G401 (cell line): ENCODE results near the gene KCNQ2. TPM values are rescaled to one million over a fixed set of nuclear protein-coding genes. Genes with fewer than 3 reads are reported as not detected.
"Not testable (repeated sequence)": the region's sequence is repeated elsewhere in the genome, so short reads cannot be mapped to it uniquely, and the experiment has no call there.

ENCODE experiments used
- DNase-seq: peaks from one replicate; pipeline ENCODE4 v3.0.0-alpha.2; 2015; ENCODE audit warnings: low spot score
- in situ Hi-C: cut with HindIII; loops from 2 replicates; pipeline ENCODE4 v1.10.0; 2016; ENCODE audit warnings: low sequenced_read_pairs, mixed read lengths
- total RNA-seq: library from RNA; depleted of rRNA; stranded (reverse); fragments of >200 nt; shearing (Covaris generic); gene quantifications from 2 replicates; pipeline ENCODE4 v1.2.3, GENCODE V29; 2014

KCNQ2 gene
- total RNA-seq, 1 experiment from 2014 or later, result 133 TPM

DNA sequence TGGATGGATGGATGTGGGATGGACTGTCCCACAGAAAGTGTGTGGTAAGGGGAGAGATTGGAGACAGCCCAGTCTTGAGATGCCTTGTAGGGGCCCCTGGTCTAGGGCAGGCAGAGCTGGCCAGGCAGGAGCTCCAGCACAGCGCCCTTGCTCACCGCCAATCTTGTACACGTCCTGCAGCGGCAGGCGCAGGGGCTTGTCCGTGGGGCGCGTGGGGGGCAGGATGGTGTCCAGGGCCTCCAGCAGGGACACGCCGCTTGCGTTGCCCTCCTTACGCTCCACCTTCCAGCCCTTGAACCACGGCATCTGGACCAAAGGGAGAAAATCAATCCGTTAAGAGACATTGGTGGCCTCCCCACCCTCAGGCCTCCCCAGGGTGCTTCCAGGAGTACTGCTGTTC is 20.5 kb upstream of the KCNQ2 start:
- in situ Hi-C loops, result no loop called here
- DNase-seq, result no peak

- in situ Hi-C loops, result no loop called here
- no peak for DNase-seq
Observed at GRCh38 chr20:63492518-63492917, 20.1 kb upstream of the KCNQ2 start.

GRCh38 chr20:63491635-63492230 is 19.3 kb upstream of the KCNQ2 start:
- in situ Hi-C loops, result no loop called here

GRCh38 chr20:63491078-63491477 is 18.6 kb upstream of the KCNQ2 start:
- in situ Hi-C loops, result no loop called here
- DNase-seq, result no peak

More at GRCh38 chr20:63491635-63492230, 19.3 kb upstream of the KCNQ2 start:
- DNase-seq, result no peak

DNA sequence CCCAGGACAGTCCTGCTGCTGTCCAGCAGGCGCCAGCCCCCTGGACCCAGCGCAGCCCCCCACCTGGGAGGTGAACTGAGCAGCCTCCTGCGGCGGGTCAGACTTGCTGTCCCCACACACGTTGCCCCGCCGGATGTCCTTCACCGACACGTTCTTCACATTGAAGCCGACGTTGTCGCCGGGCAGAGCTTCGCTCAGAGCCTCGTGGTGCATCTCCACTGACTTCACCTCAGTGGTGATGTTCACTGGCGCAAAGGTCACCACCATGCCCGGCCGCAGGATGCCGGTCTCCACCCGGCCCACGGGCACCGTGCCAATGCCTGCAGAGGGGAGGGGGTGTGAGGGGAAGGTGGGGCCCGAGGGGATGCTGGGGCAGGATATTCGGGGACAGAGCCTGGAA is 18.0 kb upstream of the KCNQ2 start:
- in situ Hi-C loops, result no loop called here

GRCh38 chr20:63488315-63489251 is 16.1 kb upstream of the KCNQ2 start:
- no peak for DNase-seq
- in situ Hi-C loops, result no loop called here

More for the DNA sequence above, 18.0 kb upstream of the KCNQ2 start:
- no peak for DNase-seq

- in situ Hi-C loops, result no loop called here
- no peak for DNase-seq
Observed at GRCh38 chr20:63487781-63488241, 15.4 kb upstream of the KCNQ2 start.

DNA sequence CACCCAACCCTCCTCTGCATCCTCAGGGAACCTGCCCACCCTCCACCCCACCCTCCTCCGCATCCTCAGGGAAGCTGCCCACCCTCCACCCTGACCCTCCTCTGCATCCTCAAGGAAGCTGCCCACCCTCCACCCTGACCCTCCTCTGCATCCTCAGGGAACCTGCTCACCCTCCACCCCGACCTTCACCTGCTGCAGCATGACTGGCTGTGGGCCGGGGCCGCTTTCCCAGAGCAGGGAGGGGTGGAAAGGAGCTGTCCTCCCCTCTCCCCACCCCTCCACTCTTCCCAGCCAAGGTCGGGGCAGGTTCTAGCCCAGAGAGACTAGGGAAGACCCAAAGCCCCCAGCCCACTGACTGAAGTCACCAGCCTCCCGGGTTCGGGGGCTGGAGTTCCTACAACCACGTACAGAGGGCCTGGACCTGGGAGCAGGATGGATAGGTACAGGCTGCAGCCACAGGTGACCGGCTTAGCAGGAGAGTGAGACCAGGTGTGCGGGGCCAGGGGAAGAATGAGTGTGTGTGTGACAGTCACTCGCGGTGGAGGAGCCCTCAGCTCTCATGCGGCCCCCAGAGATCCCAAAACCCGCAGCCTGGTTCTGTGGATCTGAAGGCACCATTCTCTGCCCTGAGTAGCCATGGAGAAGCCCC is 14.8 kb upstream of the KCNQ2 start:
- no peak for DNase-seq
- in situ Hi-C loops, result no loop called here

DNA sequence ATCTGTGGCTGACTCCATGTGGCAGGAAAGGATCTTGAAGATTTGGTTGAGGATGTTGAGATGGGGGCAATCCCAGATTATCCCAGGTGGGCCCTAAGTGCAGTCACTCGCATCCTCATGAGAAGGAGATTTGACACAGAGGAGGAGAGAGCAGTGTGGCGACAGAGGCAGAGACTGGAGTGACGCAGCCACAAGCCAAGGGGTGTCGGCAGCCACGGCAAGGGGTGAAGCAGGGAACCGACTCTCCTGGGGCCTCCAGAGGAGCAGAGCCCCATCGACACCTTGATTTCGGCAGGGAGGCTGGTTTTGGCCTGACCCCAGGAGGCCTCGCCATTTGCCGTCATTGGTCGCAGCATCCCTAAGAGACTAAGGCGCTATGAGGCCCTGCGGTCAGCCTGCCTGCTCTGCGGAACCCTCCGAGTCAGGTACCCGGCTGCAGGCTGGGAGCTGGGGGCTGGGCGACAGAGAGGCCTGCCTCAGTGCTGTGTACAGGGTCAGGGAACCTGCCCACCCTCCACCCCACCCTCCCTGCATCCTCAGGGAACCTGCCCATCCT is 13.9 kb upstream of the KCNQ2 start:
- in situ Hi-C loops, result no loop called here

GRCh38 chr20:63484651-63485403 is 12.4 kb upstream of the KCNQ2 start:
- DNase-seq, result no peak
- in situ Hi-C loops, result no loop called here

More for the DNA sequence above, 13.9 kb upstream of the KCNQ2 start:
- no peak for DNase-seq

DNA sequence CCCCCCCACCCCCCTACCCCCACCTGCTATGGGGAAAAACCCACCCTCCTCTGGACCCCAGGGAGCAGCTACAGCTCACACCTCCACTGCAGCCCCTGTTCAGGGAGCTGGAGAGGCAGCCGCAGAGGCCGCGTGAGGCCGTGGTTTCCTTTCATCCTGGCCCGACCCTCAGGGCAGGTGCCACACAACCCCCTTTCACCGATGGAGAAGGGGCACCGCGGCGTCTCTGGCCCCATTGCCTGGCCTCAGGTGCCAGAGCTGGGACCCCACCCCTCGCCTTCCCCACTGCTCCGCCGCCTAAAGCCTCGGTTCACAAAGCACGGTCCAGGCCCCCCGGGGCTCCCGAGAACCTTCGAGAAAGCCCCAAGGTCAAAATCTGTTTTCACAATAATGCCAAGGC is 11.8 kb upstream of the KCNQ2 start:
- no peak for DNase-seq
- in situ Hi-C loops, result no loop called here

DNA sequence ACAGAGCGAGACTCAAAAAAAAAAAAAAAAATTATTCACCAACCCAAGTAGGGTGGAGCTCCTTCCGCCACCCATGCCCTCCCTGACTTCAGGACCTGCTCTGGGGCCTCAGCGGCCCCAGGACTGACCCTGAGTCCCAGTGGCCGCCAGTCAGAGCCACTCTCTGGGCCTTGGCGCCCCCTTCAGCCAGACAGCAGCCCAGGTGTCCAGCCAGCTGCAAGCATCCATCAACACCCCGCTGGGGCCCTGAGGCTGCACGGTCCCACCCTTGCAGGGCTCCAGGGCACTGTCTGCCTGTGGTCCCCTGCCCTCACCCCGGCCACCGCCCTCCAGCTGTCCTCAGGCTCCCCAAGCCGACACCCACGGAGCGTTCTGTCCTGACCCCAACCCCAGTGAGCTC is 11.4 kb upstream of the KCNQ2 start:
- DNase-seq, result no peak
- in situ Hi-C loops, result no loop called here

DNA sequence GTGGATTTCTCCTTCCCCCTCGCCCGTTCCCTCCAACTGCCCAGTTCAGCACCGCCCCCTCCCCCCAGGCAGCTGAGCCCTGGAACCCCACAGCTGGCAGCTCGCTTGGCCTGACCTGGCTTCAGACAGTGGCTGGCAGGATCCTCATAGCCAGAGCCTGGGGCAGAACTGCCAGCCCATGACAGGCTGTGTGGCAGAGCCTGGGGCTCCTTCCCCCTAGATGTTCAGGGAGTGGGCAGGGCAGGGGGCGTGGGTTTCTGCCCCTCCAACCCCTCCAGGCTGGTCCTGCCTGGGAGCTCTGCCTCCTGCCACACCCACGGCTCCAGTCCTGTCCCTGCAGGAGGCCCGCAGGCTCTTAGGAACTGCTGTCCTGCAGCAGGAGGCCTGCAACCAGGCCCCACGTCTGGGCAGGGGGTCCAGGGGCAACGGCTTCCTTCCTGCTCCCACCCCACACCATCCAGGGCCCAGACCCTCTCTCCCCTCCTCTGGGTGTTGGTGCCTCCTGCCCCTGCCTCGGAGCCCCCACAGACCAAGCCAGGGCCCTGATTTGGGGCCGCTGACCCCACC is 9.6 kb upstream of the KCNQ2 start:
- in situ Hi-C loops, result no loop called here
- no peak for DNase-seq

DNA sequence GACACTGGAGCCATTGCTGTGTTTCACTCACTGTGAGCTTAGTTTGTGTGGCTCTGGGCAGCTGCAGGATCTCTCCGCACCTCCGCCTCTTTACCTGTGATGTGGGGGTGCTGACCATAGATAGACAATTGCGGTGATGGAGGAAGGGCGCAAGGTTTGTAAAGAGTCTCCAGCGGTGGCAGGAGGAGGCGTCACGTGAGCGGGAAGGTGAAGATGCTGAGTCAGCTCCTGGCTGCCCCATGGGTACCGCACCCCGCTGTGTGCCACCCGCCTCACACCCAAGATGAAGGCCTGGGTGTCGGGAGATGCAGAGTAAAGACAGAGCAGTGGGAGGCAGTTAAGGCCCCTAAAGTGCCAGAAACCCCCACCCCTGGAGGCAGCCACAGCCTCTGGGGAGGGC is 9.0 kb upstream of the KCNQ2 start:
- in situ Hi-C loops, result no loop called here
- DNase-seq, result no peak

DNA sequence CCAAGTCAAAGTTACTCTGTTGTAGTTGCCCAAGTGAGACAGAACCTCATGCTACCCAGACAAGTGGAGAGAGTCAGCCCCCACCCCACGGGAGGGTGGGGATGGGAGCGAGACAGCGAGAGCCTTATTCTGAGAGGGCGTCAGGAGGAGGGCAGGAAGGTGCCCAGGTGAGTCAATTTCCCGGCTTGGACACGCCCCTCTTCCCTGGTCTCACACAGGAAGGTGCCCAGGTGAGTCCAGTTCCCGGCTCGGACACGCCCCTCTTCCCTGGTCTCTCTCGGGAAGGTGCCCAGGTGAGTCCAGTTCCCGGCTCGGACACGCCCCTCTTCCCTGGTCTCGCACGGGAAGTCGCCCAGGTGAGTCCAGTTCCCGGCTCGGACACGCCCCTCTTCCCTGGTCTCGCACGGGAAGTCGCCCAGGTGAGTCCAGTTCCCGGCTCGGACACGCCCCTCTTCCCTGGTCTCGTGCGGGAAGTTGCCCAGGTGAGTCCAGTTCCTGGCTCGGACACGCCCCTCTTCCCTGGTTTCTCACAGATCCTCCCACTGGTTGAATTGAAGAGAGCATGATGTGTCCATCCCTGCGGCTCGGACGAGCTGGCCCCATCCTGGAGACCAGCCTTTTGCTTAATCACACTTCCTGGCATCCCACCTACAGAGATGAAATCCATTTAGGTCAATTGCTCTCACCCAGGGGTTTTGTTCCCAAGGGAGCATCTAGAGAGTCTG is 7.4 kb upstream of the KCNQ2 start:
- DNase-seq, in situ Hi-C loops: not testable (repeated sequence)

- in situ Hi-C loops, result no loop called here
- no peak for DNase-seq
Observed at GRCh38 chr20:63478346-63479302, 6.2 kb upstream of the KCNQ2 start.

- in situ Hi-C loops, result no loop called here
- no peak for DNase-seq
Observed at GRCh38 chr20:63477944-63478343, 5.5 kb upstream of the KCNQ2 start.
